DMS153 treated with DMSO at 0.1 percent for 48 hours (cell line): Measurements from ENCODE around the gene FTH1.
"Not testable (repeated sequence)": the region's sequence is repeated elsewhere in the genome, so short reads cannot be mapped to it uniquely, and the experiment has no call there.

Source experiments
- DNase-seq: peaks from one replicate; lab custom pipeline; 2025; ENCODE audit not compliant: unreplicated experiment; lab: John Stamatoyannopoulos, UW

The FTH1 gene

DNA sequence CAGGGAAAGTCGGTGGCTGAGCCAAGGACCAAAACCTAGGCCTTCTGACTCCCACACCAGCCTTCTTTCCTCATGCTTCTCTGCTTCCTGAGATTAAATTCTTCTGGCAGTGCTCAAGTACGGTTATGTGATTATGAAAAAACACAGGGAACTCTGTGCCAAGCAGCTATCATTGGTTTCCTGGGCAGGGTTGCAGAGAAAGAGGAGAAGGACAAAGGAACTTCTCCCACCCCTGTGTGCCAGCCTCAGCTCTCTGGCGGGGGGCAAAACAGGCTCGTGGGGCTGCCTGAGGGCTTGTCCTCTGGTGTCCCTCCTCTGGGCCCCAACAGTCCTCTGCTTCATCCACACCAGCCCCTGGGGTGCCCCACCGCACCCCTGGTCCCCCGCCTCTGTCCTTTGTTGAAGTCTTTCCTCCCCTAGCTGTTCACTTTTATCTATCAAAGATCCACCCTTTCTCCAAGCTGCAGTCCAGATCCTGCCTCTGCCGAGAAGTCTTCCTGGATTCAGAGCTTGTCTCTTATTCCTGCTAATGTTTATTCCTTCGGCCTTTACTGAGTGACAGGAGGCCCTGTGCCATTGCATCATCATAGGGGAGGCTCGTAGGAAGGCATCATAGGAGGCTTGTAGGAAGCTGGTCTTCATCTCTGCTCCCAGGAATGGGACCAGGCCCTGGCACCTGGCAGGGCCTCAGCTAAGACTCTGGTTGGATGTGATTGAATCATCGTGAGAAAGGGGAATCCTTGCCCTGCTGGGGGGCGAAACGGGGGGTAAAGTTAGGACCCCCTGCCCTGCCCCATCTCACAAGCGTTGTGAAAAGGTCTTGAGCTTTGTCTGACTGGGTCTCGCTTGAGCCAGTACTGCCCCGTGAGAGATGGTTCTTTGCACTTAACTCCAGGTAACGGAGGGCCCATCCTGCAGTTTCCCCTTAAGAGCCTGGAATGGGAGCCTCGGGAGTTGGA lies 11.5 kb upstream of the FTH1 start:
- no peak for DNase-seq

DNA sequence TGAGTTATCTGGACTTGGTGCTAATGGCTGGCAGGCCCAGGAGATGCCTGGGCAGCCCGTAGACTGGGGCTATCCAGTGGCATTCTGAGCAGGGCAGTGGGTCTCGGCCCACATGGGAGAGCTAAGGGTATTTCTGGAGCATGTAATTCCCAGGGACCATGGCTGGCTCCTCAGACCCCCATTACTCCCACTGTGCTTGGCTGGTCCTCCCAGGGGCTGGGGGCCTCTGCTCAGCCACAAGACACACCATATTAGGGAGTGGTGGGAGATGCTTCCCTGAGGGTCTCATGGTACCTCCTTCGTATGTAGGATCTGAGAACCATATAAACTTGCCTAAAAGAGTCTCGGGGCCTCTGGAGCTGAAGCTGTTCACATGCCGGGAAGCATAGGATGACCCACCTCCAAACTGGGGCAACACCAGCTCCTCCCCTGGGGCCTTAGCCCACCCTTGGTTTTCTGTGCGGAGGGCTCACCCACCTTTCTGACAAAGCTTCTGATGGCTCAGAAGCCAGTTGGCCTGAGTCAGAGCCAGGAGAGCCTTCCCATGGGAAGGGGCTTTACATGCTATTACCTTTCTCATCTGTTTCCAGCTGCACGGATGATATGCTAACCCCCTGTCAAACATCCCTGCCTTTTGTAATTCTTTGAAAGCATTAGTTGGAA lies 9.5 kb upstream of the FTH1 start:
- no peak for DNase-seq

DNA sequence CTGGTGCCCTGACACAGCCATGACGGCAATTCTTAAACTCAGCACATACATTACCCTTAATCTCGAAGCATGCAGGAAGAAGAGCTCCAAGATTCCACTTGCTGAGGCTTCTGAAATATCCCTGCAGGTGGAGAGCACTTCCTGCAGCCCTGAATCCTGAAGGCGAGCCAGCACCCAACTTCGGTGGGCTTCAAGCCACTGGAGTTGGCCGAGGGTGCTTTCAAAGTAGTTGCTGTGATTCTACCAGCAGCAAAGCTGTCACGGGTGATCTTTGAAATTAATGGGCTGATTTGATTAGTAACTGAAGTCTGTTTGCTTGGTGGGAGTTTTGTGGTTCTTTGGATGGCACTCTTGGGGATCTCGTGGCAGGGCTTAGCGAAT lies 9.0 kb upstream of the FTH1 start:
- DNase-seq = no peak

DNA sequence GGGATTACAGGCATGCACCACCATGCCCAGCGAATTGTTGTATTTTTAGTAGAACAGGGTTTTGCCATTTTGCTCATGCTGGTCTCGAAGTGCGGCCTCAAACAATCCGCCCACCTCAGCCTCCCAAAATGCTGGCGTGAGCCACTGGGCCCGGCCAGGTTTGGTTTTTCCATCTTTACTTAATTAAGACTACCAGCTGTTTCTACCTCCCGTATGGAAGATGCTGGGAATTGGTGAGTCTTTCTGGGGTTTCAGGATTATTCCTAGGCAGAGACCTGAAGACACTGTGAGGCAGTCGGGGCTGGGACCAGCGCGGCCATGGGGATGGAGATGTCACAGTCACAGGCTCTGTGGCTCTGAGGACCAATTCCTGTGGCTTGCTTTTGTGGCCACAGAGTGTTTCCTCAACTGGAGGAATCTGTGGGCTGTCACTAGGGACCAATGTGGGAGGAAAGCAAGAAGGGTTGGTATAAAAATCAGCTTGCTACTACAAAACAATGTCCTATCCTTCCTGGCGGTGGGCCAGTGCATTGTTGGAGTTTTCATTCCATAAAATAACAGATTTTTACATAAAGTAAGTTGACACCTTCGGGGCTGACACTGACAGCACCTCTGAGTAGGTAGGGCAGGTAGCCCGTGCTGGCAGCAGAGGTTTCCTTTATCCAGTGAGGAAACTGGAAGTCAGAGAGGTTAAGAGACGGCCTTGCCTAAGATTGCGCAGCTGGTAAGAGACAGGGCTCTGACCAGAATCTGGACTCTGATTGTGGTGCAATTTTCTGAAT lies 8.4 kb upstream of the FTH1 start:
- DNase-seq = no peak

DNA sequence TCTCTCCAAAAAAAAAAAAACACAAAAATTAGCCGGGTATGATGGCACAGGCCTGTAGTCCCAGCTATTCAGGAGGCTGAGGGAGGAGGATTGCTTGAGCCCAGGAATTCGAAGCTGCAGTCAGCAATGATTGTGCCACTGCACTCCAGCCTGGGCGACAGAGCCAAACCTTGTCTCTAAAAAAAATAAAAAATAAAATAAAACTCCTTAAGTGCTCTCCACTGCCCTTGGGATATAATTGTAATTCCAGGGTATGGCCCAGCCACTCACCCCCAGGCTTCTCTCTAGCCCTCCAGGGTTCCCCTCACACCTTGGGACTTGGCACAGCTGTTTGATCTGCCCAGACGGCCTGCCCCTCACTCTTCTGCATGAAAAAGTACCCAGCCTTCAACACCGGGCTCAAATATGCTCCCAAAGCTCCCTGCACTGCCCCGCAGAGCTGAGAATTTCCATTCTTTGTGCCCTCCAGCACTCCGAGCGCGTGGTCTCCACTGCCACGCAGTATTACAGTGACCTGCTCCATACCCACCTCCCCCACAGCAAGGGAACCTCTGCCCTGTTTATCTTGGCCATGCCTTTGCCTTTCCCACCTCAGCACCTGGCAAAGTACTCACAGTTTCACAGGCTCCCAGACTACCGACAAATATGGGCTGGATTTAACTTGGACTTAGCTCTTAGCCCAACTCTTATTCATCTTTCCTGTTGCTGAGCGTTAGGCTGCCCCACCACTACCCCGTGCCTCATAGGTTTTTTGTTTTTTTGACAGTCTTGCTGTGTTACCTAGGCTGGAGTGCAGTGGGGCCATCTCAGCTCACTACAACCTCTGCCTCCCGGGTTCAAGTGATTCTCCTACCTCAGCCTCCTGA lies 7.6 kb upstream of the FTH1 start:
- no peak for DNase-seq

DNA sequence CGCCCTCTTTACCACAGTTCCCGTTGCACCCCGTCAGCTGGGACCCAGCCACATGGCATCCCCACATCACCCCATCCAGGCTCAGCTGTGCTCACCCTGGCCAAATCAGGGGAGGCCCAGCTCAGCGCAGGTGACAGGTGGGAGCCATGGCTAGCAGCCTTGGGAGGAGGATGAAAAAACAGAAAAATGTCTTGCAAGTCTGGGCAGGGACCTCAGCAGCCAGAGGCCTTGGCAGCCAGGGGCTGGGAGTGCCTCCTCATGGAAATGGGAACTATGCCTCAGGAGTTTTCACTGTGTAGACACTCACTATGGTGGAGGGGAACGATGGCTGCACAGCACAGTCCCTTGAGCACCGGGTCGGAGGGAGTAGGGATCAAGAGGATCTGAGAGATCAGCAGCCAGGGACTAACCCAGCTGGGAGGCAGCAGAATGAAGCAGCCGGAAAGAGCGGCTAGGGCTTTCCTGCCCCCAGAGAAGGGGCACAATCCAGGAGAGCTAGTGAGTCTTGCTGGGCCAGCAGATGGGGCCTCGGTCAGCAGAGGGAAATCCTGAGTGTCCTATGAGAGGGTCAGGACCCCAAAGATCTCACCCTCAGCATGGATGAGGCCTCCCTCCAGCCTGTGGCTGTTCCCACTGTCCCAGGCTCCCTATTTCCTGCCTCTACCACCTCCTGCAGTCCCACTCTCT lies 6.2 kb upstream of the FTH1 start:
- no peak for DNase-seq

DNA sequence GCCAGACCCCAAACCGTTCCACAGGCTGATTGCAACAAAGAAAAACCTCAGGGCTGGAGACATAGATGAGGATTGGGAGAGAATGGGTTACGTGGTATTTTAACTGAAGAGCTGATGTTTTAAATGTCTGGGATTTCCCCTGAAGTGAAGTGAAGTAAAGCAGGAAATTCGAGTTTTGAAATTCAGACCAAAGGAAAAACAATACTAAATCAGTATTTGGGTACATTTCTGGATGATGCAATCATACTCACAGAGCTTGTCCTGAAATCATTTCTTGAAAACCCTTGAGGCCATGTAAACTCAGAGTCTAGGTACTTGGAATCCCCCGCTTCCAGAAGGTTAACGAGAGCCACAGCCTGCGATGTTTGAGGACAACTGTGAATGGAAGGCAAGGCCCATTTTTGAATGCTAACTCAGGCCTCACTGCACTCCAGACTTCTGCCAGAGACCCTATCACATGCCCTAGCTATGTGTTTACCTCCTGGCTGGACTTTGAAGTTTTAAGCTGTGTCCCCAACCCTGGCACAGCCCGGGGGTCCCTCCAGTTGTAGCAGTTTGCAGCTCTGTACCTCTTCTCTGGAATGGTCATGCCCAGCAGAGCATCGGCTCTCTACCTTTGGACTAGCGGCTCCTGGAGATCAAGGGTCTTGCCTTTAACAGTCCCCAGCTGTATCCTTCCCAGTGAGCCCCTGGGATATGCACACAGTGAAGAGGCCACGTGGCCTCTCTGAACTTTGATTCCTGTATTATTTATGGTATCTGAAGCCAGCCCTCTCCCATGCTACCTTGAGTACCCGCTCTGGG lies 5.4 kb upstream of the FTH1 start:
- no peak for DNase-seq

DNA sequence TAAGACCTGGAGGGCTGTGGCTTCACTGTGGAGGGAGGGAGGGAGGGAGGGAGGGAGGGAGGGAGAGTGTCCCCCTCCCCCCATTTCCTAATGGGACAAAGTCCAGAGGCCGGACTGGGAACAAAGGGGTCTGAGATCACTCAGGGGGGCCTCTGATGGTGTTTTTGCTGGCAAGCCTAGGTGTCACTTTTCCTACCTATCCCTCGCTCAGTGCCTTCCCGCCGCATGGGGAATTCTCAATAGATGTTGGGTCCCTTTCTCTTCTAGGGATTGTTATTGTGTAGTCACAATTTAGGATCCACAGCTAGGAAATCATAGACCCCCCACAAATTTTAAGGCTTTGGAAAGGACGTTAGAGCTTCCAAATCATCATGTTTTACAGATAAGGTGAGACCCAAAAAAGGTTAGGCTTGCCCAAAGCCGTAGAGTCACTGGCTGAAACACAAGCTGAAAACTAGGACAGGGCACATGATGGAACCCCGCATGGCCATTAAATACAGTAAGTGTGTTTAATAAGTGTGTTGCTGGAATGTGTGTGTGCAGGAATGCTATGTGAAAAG lies 4.8 kb upstream of the FTH1 start:
- no peak for DNase-seq

DNA sequence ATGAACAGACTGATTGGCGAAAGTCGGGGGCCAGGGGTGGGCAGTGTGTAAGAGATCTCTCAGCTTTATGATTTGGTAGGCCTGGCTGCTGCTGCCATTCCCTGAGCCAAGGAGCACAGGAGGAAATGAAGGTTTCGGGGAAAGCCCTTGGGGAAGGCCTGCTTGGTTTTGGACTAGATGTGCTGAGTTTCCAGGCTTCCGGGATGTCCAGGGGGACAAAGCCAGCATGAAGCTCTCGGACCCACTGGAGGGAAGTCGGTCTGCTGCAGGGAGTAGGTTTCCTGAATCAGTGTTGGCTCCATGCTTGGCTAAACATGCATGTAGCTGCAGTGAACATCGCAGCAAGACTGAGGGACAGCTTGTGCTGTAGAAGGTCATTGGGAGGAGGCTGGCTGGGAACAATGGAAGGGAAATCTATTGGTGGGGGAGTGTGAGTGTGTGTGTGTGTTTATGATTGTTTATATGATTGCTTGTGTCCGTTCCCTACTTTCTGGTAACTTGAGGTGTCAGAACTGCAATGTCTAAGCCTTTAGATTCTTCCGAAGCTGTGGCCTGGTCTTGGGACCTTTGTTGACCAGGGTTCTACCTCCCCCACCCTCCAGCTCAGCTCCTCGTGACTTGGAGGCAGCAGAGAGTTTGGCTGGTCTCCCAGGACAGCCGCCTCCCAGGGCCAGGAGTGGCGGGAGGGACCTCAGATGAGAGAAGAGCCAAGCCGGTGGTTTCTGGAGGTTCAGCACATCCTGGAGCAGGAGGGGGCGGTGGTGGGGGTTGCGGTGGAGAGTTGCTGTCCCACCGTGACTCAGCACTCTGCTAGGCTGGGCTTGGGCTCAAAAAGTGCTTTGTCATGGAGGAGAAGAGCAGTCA lies 4.0 kb upstream of the FTH1 start:
- peak; percentile 76 for DNase-seq

DNA sequence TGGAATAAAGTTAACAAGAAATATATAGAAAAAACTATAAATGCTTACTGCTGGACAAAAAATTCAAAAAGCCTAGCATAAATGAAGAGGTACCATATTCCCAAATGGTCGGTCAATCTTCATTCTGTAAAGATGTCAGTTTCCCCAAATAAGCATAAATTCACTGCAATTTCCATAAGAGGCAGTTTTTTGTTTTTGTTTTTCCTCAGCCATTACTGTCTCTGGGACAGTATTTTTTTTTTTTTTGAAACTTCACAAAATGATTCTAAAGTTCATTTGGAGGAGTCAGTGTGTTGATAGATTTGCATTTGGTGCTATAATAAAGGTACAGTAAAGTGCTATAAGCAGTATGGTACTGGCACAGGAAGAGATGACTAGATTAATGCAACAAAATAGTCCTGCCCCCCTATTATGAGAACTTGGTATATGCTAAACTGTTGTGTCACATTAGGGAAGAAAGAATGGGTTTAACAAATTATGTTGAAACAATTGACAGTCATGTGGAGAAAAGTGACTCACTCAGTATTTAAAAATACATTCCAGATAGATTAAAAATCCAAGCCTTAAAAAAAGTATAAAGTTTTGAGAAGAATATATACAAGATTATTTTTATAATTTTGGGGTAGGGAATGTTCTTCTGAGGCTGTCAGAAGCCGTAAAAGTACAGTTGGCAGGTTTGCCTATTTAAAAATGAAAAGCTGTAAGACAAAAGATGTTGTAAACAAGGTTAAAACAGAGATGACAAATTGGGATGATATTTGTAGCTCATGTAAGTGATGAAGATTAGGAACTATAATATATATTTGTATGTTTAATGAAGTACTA lies 2.6 kb upstream of the FTH1 start:
- no peak for DNase-seq

DNA sequence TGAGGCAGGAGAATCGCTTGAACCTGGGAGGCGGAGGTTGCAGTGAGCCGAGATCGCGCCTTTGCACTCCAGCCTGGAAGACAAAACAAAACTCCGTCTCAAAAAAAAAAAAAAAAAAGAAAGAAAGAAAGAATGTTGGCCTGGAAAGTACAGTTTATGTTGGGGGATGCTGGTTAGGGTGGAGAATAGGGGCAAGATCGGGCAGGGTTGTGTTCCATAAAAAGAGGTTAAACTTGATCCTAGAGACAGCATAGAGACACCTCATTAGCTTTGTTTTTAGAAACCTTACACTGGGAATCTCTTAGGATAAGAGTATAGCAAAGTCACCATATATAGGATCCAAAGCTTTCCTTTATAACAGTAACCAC lies 1.9 kb upstream of the FTH1 start:
- DNase-seq = no peak

DNA sequence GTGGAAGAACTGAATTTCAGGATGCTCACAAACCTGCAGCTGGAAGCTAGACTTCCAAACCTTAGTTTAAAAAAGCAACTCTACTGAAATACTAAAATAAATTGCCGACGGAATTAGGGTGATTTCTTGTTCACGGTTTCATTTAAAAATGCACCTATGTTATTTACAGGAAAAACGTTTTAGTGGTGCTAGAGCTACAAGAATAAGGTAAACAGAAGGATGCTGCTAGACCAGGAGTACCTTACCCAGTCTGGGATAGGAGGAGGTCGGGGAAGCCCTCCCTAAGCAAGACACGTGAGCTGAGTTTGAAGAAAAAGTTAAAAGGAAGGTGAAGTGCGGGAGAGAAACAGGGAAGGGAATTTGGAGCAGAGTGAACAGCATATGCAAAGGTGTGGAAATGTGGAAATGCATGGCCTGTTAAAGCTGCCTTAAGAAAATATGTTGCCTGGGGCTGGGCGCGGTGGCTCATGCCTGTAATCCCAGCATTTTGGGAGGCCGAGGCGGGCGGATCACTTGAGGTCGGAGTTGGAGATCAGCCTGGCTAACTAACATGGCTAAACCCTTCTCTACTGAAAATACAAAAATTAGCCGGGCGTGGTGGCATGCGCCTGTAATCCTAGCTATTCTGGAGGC lies 1.4 kb upstream of the FTH1 start:
- no peak for DNase-seq

DNA sequence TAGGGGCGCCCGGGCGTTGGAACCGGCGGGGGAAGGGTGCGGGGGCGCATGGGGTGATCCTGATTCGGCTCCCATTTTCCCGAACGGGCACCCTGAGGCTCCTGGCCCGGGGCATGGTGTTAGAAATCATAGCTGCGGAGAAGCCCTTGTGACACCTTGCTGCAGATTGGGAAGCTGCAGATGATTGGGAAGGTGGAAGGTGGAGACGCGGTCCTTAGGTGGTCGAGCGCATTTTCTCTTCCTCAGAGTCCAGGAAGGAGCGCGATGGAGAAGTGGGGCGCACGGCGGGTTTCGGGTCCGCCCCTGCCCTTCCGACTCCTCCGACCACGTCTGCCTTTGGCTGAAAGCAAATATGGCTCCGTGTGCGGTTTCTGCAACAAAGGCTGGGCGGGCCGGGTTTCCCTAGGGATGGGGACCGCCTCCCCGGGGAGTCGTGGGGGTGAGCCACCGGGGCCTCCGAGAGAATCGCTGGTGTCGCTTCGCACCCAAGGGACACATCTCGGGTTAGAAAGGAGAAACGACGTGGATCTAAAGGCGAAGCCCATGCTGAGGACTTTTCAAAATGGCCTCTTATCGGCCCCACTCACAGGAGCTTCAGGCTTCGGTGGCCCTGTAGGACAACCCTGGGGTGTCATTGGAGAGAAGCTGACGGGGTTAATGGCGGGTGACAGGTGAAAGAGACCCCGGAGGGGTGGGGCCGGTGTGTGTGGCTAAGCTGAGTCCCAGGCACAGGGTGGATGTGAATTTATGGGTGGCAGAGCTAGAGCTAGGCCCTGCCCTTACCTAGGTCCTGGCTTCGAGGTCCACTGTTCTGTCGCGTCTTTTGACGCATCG lies 707 bp upstream of the FTH1 start:
- DNase-seq = peak; percentile 60

DNA sequence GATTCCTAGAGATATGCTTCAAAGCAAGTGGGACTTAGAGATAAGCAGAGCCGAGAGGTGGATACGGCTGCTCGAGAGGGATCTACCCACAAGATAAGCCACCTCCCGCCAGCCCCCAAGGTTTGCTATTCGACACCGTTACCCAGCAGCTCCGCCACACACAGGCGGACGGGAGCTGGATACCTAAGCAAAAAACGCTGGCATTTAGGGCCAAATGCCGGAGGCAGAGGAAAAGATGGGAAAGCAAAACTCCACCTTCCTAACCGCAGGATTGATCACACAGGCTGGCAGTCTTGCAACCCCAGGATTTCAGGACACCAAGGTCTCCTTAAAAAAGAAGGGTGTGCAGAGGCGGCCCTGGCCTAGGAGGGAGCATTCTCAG lies 709 bp downstream of the FTH1 start:
- DNase-seq = no peak

DNA sequence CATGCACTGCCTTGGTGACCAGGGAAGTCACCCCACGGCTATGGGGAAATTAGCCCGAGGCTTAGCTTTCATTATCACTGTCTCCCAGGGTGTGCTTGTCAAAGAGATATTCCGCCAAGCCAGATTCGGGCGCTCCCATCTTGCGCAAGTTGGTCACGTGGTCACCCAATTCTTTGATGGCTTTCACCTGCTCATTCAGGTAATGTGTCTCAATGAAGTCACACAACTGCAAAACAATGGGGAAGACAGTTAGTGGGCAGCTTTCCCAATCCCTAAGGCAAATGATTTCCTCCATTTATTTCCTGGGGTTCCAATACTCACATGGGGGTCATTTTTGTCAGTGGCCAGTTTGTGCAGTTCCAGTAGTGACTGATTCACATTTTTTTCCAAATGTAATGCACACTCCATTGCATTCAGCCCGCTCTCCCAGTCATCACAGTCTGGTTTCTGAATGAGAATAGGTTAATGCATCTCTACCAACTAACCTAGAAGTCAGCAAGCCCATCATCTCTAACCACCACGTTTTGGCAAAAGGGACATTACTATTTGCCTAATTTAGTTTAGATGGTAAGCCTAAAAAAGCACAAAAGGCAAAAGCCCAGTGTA lies 2.7 kb downstream of the FTH1 start:
- DNase-seq = not testable (repeated sequence)
